OCI-LY7 (cell line): ENCODE measurements around the gene NDUFAF2. TPM values are rescaled to one million over a fixed set of nuclear protein-coding genes. Genes with fewer than 3 reads are reported as not detected.

Experiments
- BruUV-seq: library from RNA; stranded (reverse); fragments of 400-500 nt; replicated peaks from 2 replicates; lab custom pipeline; 2021; lab: Mats Ljungman, UMichigan
- CTCF ChIA-PET: fragments of 300-600 bp; sonication (Branson Sonifier 250); formaldehyde crosslinking; loops from one replicate; lab custom pipeline; 2022; ENCODE audit warnings: antibody characterized with exemption; ENCODE audit not compliant: unreplicated experiment; lab: Charles Lee
- POLR2A ChIA-PET: fragments of 300-600 bp; sonication (Branson Sonifier 250); formaldehyde crosslinking; loops from one replicate; lab custom pipeline; 2022; ENCODE audit warnings: antibody characterized with exemption; lab: Charles Lee
- DNase-seq: peaks from one replicate; pipeline ENCODE4 v3.0.0-alpha.2; 2015; ENCODE audit warnings: low spot score
- H2AFZ ChIP-seq: fragments of 200-600 bp; sonication (generic), shearing (Covaris generic); 2 replicates; pipeline ENCODE4 v1.6.1; 2014; ENCODE audit warnings: mild to moderate bottlenecking, antibody characterized with exemption, low read length, moderate library complexity
- H3K27ac ChIP-seq: fragments of 200-600 bp; sonication (generic); 2 replicates; pipeline ENCODE4 v1.5.1; 2014; ENCODE audit warnings: mixed run types, low read depth, mild to moderate bottlenecking, moderate library complexity, low read length, inconsistent platforms; ENCODE audit not compliant: poor library complexity, severe bottlenecking
- H3K36me3 ChIP-seq: fragments of 200-600 bp; sonication (generic); 2 replicates; pipeline ENCODE4 v1.6.1; 2014; ENCODE audit warnings: mild to moderate bottlenecking, antibody characterized with exemption, low read length, moderate library complexity, mixed read lengths; ENCODE audit not compliant: insufficient read depth
- H3K4me1 ChIP-seq: fragments of 200-600 bp; sonication (generic); 2 replicates; pipeline ENCODE4 v1.5.1; 2014; ENCODE audit warnings: mild to moderate bottlenecking, low read length; ENCODE audit not compliant: insufficient read depth, poor library complexity, severe bottlenecking
- H3K4me2 ChIP-seq: fragments of 200-600 bp; sonication (generic); 2 replicates; pipeline ENCODE4 v1.6.1; 2014; ENCODE audit warnings: mild to moderate bottlenecking, low read length
- H3K4me3 ChIP-seq: fragments of 200-600 bp; sonication (generic); 2 replicates; pipeline ENCODE4 v1.5.1; 2014; ENCODE audit warnings: mild to moderate bottlenecking, low read depth, low read length; ENCODE audit not compliant: poor library complexity, severe bottlenecking
- H3K79me2 ChIP-seq: fragments of 200-600 bp; sonication (generic); 2 replicates; pipeline ENCODE4 v1.6.1; 2016; ENCODE audit warnings: low read depth, mild to moderate bottlenecking, low read length, moderate library complexity, mixed read lengths; ENCODE audit not compliant: insufficient read depth
- H3K9me2 ChIP-seq: fragments of 200-600 bp; sonication (generic); 2 replicates; pipeline ENCODE4 v1.6.1; 2016; ENCODE audit warnings: mild to moderate bottlenecking, low read length, mixed read lengths; ENCODE audit not compliant: insufficient read depth
- H3K9me3 ChIP-seq: fragments of 200-600 bp; sonication (generic); 2 replicates; pipeline ENCODE4 v1.6.1; 2014; ENCODE audit warnings: mild to moderate bottlenecking, mixed run types, low read length, mixed read lengths
- H4K20me1 ChIP-seq: fragments of 200-600 bp; sonication (generic); 2 replicates; pipeline ENCODE4 v1.6.1; 2014; ENCODE audit warnings: mild to moderate bottlenecking, antibody characterized with exemption, low read length, moderate library complexity, mixed read lengths; ENCODE audit not compliant: insufficient read depth
- CTCF ChIP-seq: fragments of 200-600 bp; sonication (generic); conservative IDR thresholded peaks from 2 replicates; pipeline ENCODE4 v1.5.1; 2014; ENCODE audit warnings: mild to moderate bottlenecking, antibody characterized with exemption, low read length, moderate library complexity, mixed read lengths
- EZH2phosphoT487 ChIP-seq: fragments of 200-600 bp; sonication (generic); IDR thresholded peaks from 2 replicates; pipeline ENCODE4 v1.6.1; 2018; ENCODE audit warnings: low read depth, borderline replicate concordance, mild to moderate bottlenecking, mixed run types, antibody characterized with exemption, low read length, moderate library complexity, mixed read lengths
- intact Hi-C: fragments of 100-400 bp; cut with micrococcal nuclease; formaldehyde crosslinking; loops from one replicate; pipeline ENCODE4 v1.10.0; 2022; ENCODE audit not compliant: unreplicated experiment
- total RNA-seq, 2 experiments: library from RNA; depleted of rRNA in 1 of 2; stranded (reverse); fragments of >200 nt in 1 of 2; shearing (Covaris generic) in 1 of 2; gene quantifications; 2 replicates each; pipeline ENCODE4 v1.2.3, GENCODE V29; 2014 to 2022

NDUFAF2 gene
- total RNA-seq, 2 experiments from 2014 or later: 20.8 to 36.8 TPM

GRCh38 chr5:61018062-61018461 is 73.1 kb downstream of the NDUFAF2 start:
- Histone ChIP-seq H3K4me3 (no peak overlapping the region), H4K20me1 (peaks cover 11% of the 10 kb centered on the region; the same call in 1 of the 2 replicates), H3K79me2 (no peaks in the 10 kb centered on the region), H3K4me1 (no peaks in the 10 kb centered on the region), H3K4me2 (no peak overlapping the region), H3K27ac (no peak overlapping the region), H3K9me2 (no peaks in the 10 kb centered on the region), H3K36me3 (no peaks in the 10 kb centered on the region), H2AFZ (no peak overlapping the region), H3K9me3 (no peaks in the 10 kb centered on the region)
- TF ChIP-seq EZH2phosphoT487 (no peak), CTCF (no peak)
- DNase-seq: no peak
- ChIA-PET CTCF (no interaction called here), POLR2A (no interaction called here)
- intact Hi-C loops: no loop called here
- BruUV-seq: no TSS peak

- Histone ChIP-seq H3K9me2 (no peaks in the 10 kb centered on the region), H3K4me2 (no peak overlapping the region), H3K9me3 (no peaks in the 10 kb centered on the region), H3K4me1 (no peaks in the 10 kb centered on the region), H3K27ac (no peak overlapping the region), H2AFZ (no peak overlapping the region), H3K79me2 (no peaks in the 10 kb centered on the region), H4K20me1 (peaks cover 11% of the 10 kb centered on the region; the same call in 1 of the 2 replicates), H3K36me3 (no peaks in the 10 kb centered on the region), H3K4me3 (no peak overlapping the region)
- BruUV-seq: no TSS peak
- intact Hi-C loops: no loop called here
- ChIA-PET POLR2A (no interaction called here), CTCF (no interaction called here)
- DNase-seq: no peak
- TF ChIP-seq CTCF (no peak), EZH2phosphoT487 (no peak)
These were observed 74.6 kb downstream of the NDUFAF2 start for GRCh38 chr5:61019642-61020041.

- Histone ChIP-seq H3K9me2 (no peaks in the 10 kb centered on the region), H4K20me1 (peaks cover 11% of the 10 kb centered on the region; the same call in 1 of the 2 replicates), H2AFZ (no peak overlapping the region), H3K27ac (no peak overlapping the region), H3K36me3 (no peaks in the 10 kb centered on the region), H3K4me2 (no peak overlapping the region), H3K79me2 (no peaks in the 10 kb centered on the region), H3K4me3 (no peak overlapping the region), H3K4me1 (no peaks in the 10 kb centered on the region), H3K9me3 (no peaks in the 10 kb centered on the region)
- TF ChIP-seq CTCF (no peak), EZH2phosphoT487 (no peak)
- POLR2A ChIA-PET: interaction anchor here (0.7 kb wide), 2 partner anchors 41 to 384 kb away, joined by 5 to 8 read pairs; no protein-coding TSS in a partner anchor
- DNase-seq: no peak
- intact Hi-C loops: no loop called here
- no TSS peak for BruUV-seq
- CTCF ChIA-PET: no interaction called here
These were observed 75.4 kb downstream of the NDUFAF2 start for GRCh38 chr5:61020415-61020814.
